Breast epithelium (tissue), 4 donors: ENCODE data around the gene CNTRL. TPM values are rescaled to one million over a fixed set of nuclear protein-coding genes. Genes with fewer than 3 reads are reported as not detected.
"Not testable (repeated sequence)": the region's sequence is repeated elsewhere in the genome, so short reads cannot be mapped to it uniquely, and the experiment has no call there.

ENCODE experiments used
- DNase-seq, 2 donors: peaks; one replicate each; pipeline ENCODE4 v3.0.0-alpha.2; 2019; ENCODE audit warnings: low spot score in 2 of 2
- H3K27ac ChIP-seq, 2 donors: fragments of 200-600 bp; sonication (generic) in 1 of 2; one replicate each; pipeline ENCODE4 v1.5.1; 2016 to 2019; ENCODE audit warnings: mild to moderate bottlenecking in 1 of 2
- H3K27me3 ChIP-seq, 2 donors: fragments of 200-600 bp; sonication (generic) in 1 of 2; one replicate each; pipeline versions ENCODE4 v1.5.1 to v1.6.0; 2017 to 2019; ENCODE audit warnings: control low read depth in 1 of 2, mild to moderate bottlenecking in 1 of 2
- H3K36me3 ChIP-seq: fragments of 200-600 bp; one replicate; pipeline ENCODE4 v1.5.1; 2019
- H3K4me1 ChIP-seq, 2 donors: fragments of 200-600 bp; sonication (generic); one replicate each; pipeline ENCODE4 v1.5.1; 2016 to 2019; ENCODE audit warnings: control low read depth in 1 of 2
- H3K4me3 ChIP-seq, 3 donors: fragments of 200-600 bp; sonication (generic); 1 replicate in 2 of 3; 2 replicates in 1 of 3; pipeline ENCODE4 v1.5.1; 2016 to 2019; ENCODE audit warnings: mild to moderate bottlenecking in 3 of 3, moderate library complexity in 2 of 3
- H3K9me3 ChIP-seq, 2 donors: fragments of 200-600 bp; sonication (generic) in 1 of 2; one replicate each; pipeline ENCODE4 v1.5.1; 2016 to 2019; ENCODE audit warnings: control low read depth in 1 of 2
- CTCF ChIP-seq, 3 donors: fragments of 450-650 bp; IDR thresholded peaks; one replicate each; pipeline ENCODE4 v1.5.1; 2016 to 2017; ENCODE audit warnings: antibody characterized with exemption in 3 of 3, mild to moderate bottlenecking in 3 of 3, moderate library complexity in 3 of 3
- POLR2A ChIP-seq: fragments of 450-650 bp; IDR thresholded peaks from one replicate; pipeline ENCODE4 v1.6.1; 2016; ENCODE audit warnings: antibody characterized with exemption, mild to moderate bottlenecking, moderate library complexity
- POLR2AphosphoS5 ChIP-seq, 3 donors: sonication (generic); formaldehyde crosslinking; IDR thresholded peaks; one replicate each; pipeline ENCODE4 v1.6.1; 2017; ENCODE audit warnings: antibody characterized with exemption in 3 of 3
- intact Hi-C: fragments of 100-400 bp; cut with DNase I; formaldehyde crosslinking; loops from one replicate; pipeline ENCODE4 v1.15.1; 2023; ENCODE audit warnings: low total_unique reads
- total RNA-seq, 3 donors: library from RNA; depleted of rRNA; stranded (reverse); fragments of >200 nt; gene quantifications; one replicate each; pipeline ENCODE4 v1.1.0, GENCODE V29; 2016

CNTRL gene
- total RNA-seq: 10 to 100 TPM; 18.4 to 26.8 (median 22.9) TPM

GRCh38 chr9:121074370-121075250 is at the start of gene CNTRL:
Gene CNTRL, plus strand, starts transcription at chr9:121074955. Its CDS starts 13,372 bp downstream, at chr9:121088327.
- peak within 1 kb of the TSS; percentile 74 to 81 (median 80) for H3K4me3 ChIP-seq
- TF ChIP-seq CTCF (IDR thresholded peaks at IDR 0.05) (peak in 1 of 3 donors; percentile 27), POLR2AphosphoS5 (IDR thresholded peaks at IDR 0.05) (peak; percentile 76 to 85 (median 77)), POLR2A (peak; percentile 60)
- H3K27ac ChIP-seq: peak within 1 kb of the TSS; percentile 95 to 96
- H3K27me3 ChIP-seq: no peaks in the 10 kb centered on the region
- H3K36me3 ChIP-seq: no peaks in the 10 kb centered on the region
- H3K9me3 ChIP-seq: no peaks in the 10 kb centered on the region
- intact Hi-C loops: loop anchor here (5.0 kb wide), 1 partner anchor 462 kb away; no protein-coding TSS in a partner anchor
- peak; percentile 85 to 86 for DNase-seq
- H3K4me1 ChIP-seq: no peaks in the 10 kb centered on the region

GRCh38 chr9:121026260-121026691 is 48.5 kb upstream of the CNTRL start:
- no peak overlapping the region for H3K27ac ChIP-seq

GRCh38 chr9:121026768-121027167 is 48.0 kb upstream of the CNTRL start:
- no peak overlapping the region for H3K4me3 ChIP-seq
- no peaks in the 10 kb centered on the region for H3K4me1 ChIP-seq
- TF ChIP-seq POLR2AphosphoS5 (IDR thresholded peaks at IDR 0.05) (no peak), CTCF (IDR thresholded peaks at IDR 0.05) (no peak), POLR2A (no peak)
- H3K36me3 ChIP-seq: no peaks in the 10 kb centered on the region
- H3K27me3 ChIP-seq: no peaks in the 10 kb centered on the region
- no peak for DNase-seq
- no peak overlapping the region for H3K27ac ChIP-seq
- intact Hi-C loops: no loop called here
- H3K9me3 ChIP-seq: no peaks in the 10 kb centered on the region

More at GRCh38 chr9:121026260-121026691, 48.5 kb upstream of the CNTRL start:
- Histone ChIP-seq H3K4me1 (no peaks in the 10 kb centered on the region), H3K4me3 (no peak overlapping the region), H3K36me3 (no peaks in the 10 kb centered on the region), H3K27me3 (no peaks in the 10 kb centered on the region), H3K9me3 (no peaks in the 10 kb centered on the region)
- TF ChIP-seq POLR2AphosphoS5 (IDR thresholded peaks at IDR 0.05) (no peak), POLR2A (no peak), CTCF (IDR thresholded peaks at IDR 0.05) (no peak)
- no peak for DNase-seq
- intact Hi-C loops: no loop called here

- H3K4me1 ChIP-seq, H3K27ac ChIP-seq, H3K9me3 ChIP-seq, intact Hi-C loops, DNase-seq, H3K4me3 ChIP-seq, H3K27me3 ChIP-seq, H3K36me3 ChIP-seq: not testable (repeated sequence)
Measured at GRCh38 chr9:121028285-121028684, 46.5 kb upstream of the CNTRL start.

GRCh38 chr9:121029469-121029868 is 45.3 kb upstream of the CNTRL start:
- H3K4me1 ChIP-seq: no peaks in the 10 kb centered on the region
- TF ChIP-seq POLR2A: no peak
- TF ChIP-seq POLR2AphosphoS5 (IDR thresholded peaks at IDR 0.05): no peak
- TF ChIP-seq CTCF (IDR thresholded peaks at IDR 0.05): no peak
- no peak overlapping the region for H3K4me3 ChIP-seq
- no peaks in the 10 kb centered on the region for H3K9me3 ChIP-seq
- intact Hi-C loops: no loop called here
- DNase-seq: no peak
- H3K27ac ChIP-seq: no peak overlapping the region
- no peaks in the 10 kb centered on the region for H3K36me3 ChIP-seq
- H3K27me3 ChIP-seq: no peaks in the 10 kb centered on the region
